Measurements from ENCODE around the gene CHST11. TPM values are rescaled to one million over a fixed set of nuclear protein-coding genes. Genes with fewer than 3 reads are reported as not detected.

Gene CHST11
- total and polyA plus RNA-seq, 2 donors from 2014 or later: 2.0 to 23.3 TPM

- Histone ChIP-seq H3K36me3 (ENCODE audit: control insufficient read depth in 2 of 3, insufficient read depth in 3 of 3, low read length in 3 of 3) (no peaks in the 10 kb centered on the region), H3K4me3 (ENCODE audit: low read length in 3 of 3) (no peak overlapping the region), H3K4me1 (ENCODE audit: control insufficient read depth in 2 of 3, insufficient read depth in 2 of 3, low read depth in 1 of 3, low read length in 3 of 3) (peaks cover 0 to 3% (median 0%) of the 10 kb centered on the region in 3 donors), H3K27me3 (ENCODE audit: control insufficient read depth, insufficient read depth, low read length) (no peaks in the 10 kb centered on the region), H3K27ac (ENCODE audit: low read depth in 2 of 2, low read length in 2 of 2) (no peak overlapping the region), H3K9me3 (ENCODE audit: control insufficient read depth in 2 of 3, insufficient read depth in 1 of 3, low read length in 3 of 3) (peaks cover 0 to 7% (median 0%) of the 10 kb centered on the region in 3 donors), H3K9ac (ENCODE audit: low read length in 3 of 3) (no peak overlapping the region)
- no peak for FAIRE-seq
- intact Hi-C loops (cut with DNase I): no loop called here
- peak; percentile 40 to 81 (median 50) for DNase-seq
- no peak for TF ChIP-seq CTCF (IDR thresholded peaks at IDR 0.05; ENCODE audit: borderline replicate concordance, extremely low read depth, insufficient read depth)
Observed at GRCh38 chr12:104555648-104556047, 98.9 kb downstream of the CHST11 start.

GRCh38 chr12:104557488-104558195 lies 100.9 kb downstream of the CHST11 start:
- intact Hi-C loops (cut with DNase I): no loop called here

GRCh38 chr12:104560881-104561280 lies 104.1 kb downstream of the CHST11 start:
- intact Hi-C loops (cut with DNase I): no loop called here
- Histone ChIP-seq H3K4me1 (ENCODE audit: control insufficient read depth in 2 of 3, insufficient read depth in 2 of 3, low read depth in 1 of 3, low read length in 3 of 3) (no peaks in the 10 kb centered on the region), H3K9me3 (ENCODE audit: control insufficient read depth in 2 of 3, insufficient read depth in 1 of 3, low read length in 3 of 3) (no peaks in the 10 kb centered on the region), H3K9ac (ENCODE audit: low read length in 3 of 3) (no peak overlapping the region), H3K27ac (ENCODE audit: low read depth in 2 of 2, low read length in 2 of 2) (no peak overlapping the region), H3K4me3 (ENCODE audit: low read length in 3 of 3) (no peak overlapping the region), H3K36me3 (ENCODE audit: control insufficient read depth in 2 of 3, insufficient read depth in 3 of 3, low read length in 3 of 3) (no peaks in the 10 kb centered on the region), H3K27me3 (ENCODE audit: control insufficient read depth, insufficient read depth, low read length) (no peaks in the 10 kb centered on the region)
- DNase-seq (no peak), FAIRE-seq (no peak)
- TF ChIP-seq CTCF (IDR thresholded peaks at IDR 0.05; ENCODE audit: borderline replicate concordance, extremely low read depth, insufficient read depth): no peak

More at GRCh38 chr12:104557488-104558195, 100.9 kb downstream of the CHST11 start:
- H3K9me3 ChIP-seq (ENCODE audit: control insufficient read depth in 2 of 3, insufficient read depth in 1 of 3, low read length in 3 of 3): peaks cover 0 to 7% (median 0%) of the 10 kb centered on the region in 3 donors
- no peak overlapping the region for H3K4me3 ChIP-seq (ENCODE audit: low read length in 3 of 3)
- no peak overlapping the region for H3K27ac ChIP-seq (ENCODE audit: low read depth in 2 of 2, low read length in 2 of 2)
- no peak for TF ChIP-seq CTCF (IDR thresholded peaks at IDR 0.05; ENCODE audit: borderline replicate concordance, extremely low read depth, insufficient read depth)
- FAIRE-seq: no peak
- DNase-seq: no peak
- no peaks in the 10 kb centered on the region for H3K36me3 ChIP-seq (ENCODE audit: control insufficient read depth in 2 of 3, insufficient read depth in 3 of 3, low read length in 3 of 3)
- H3K4me1 ChIP-seq (ENCODE audit: control insufficient read depth in 2 of 3, insufficient read depth in 2 of 3, low read depth in 1 of 3, low read length in 3 of 3): no peaks in the 10 kb centered on the region
- no peaks in the 10 kb centered on the region for H3K27me3 ChIP-seq (ENCODE audit: control insufficient read depth, insufficient read depth, low read length)
- no peak overlapping the region for H3K9ac ChIP-seq (ENCODE audit: low read length in 3 of 3)
